Osteoblast (primary cell): ENCODE measurements around the gene TMEM183A. TPM values are rescaled to one million over a fixed set of nuclear protein-coding genes. Genes with fewer than 3 reads are reported as not detected.

Experiments
- DNase-seq: peaks from one replicate; pipeline ENCODE4 v3.0.0; 2011; ENCODE audit warnings: low spot score, mixed read lengths; ENCODE audit not compliant: insufficient read length; ENCODE audit errors: missing footprints
- H2AFZ ChIP-seq: 2 replicates; pipeline ENCODE4 v1.6.0; 2011; ENCODE audit warnings: mild to moderate bottlenecking, low read length
- H3K27ac ChIP-seq: 2 replicates; pipeline ENCODE4 v1.5.1; 2011; ENCODE audit warnings: mild to moderate bottlenecking, low read depth, low read length, moderate library complexity
- H3K27me3 ChIP-seq: 2 replicates; pipeline ENCODE4 v1.6.0; 2012; ENCODE audit warnings: mild to moderate bottlenecking, control low read depth, inconsistent platforms, low read length, moderate library complexity; ENCODE audit not compliant: insufficient read depth
- H3K36me3 ChIP-seq: 2 replicates; pipeline ENCODE4 v1.5.1; 2011; ENCODE audit warnings: mild to moderate bottlenecking, low read length, control low read depth, moderate library complexity; ENCODE audit not compliant: insufficient read depth
- H3K4me1 ChIP-seq: 2 replicates; pipeline ENCODE4 v1.5.1; 2011; ENCODE audit warnings: mild to moderate bottlenecking, low read length, control low read depth, moderate library complexity; ENCODE audit not compliant: insufficient read depth
- H3K4me2 ChIP-seq: 2 replicates; pipeline ENCODE4 v1.6.0; 2011; ENCODE audit warnings: mild to moderate bottlenecking, low read length; ENCODE audit not compliant: insufficient read depth
- H3K4me3 ChIP-seq: fragments of 200-600 bp; sonication (generic); 3 replicates; pipeline ENCODE4 v1.5.1; 2012; ENCODE audit warnings: mild to moderate bottlenecking, low read length, inconsistent platforms; ENCODE audit not compliant: insufficient read depth
- H3K79me2 ChIP-seq: 2 replicates; pipeline ENCODE4 v1.6.0; 2012; ENCODE audit warnings: mild to moderate bottlenecking, low read length, control low read depth, inconsistent platforms; ENCODE audit not compliant: insufficient read depth
- H3K9me3 ChIP-seq: 2 replicates; pipeline ENCODE4 v1.5.1; 2011; ENCODE audit warnings: low read depth, low read length, control low read depth
- H4K20me1 ChIP-seq: 2 replicates; pipeline ENCODE4 v1.6.0; 2012; ENCODE audit warnings: mild to moderate bottlenecking, low read length, control low read depth; ENCODE audit not compliant: insufficient read depth
- total RNA-seq: library from RNA; depleted of rRNA; stranded (reverse); fragments of >200 nt; gene quantifications from 2 replicates; pipeline ENCODE4 v1.2.3, GENCODE V29; 2012
- TF ChIP-seq, protein P1 (sequence below): IDR thresholded peaks from 2 replicates; pipeline ENCODE4 v1.5.1; 2011; ENCODE audit warnings: mild to moderate bottlenecking, low read depth, low read length, moderate library complexity; ENCODE audit errors: extremely low read depth

Gene TMEM183A
- total RNA-seq, 1 donor, result 118 TPM

GRCh38 chr1:203065986-203066385 is 58.8 kb downstream of the TMEM183A start:
- Histone ChIP-seq H3K36me3 (no peaks in the 10 kb centered on the region), H3K27me3 (peaks cover 13% of the 10 kb centered on the region), H3K4me3 (no peak overlapping the region), H3K79me2 (no peaks in the 10 kb centered on the region), H3K4me1 (no peaks in the 10 kb centered on the region), H2AFZ (no peak overlapping the region), H3K4me2 (no peak overlapping the region), H3K9me3 (no peaks in the 10 kb centered on the region), H3K27ac (no peak overlapping the region), H4K20me1 (no peaks in the 10 kb centered on the region)
- no peak for DNase-seq
- TF ChIP-seq, protein P1, sequence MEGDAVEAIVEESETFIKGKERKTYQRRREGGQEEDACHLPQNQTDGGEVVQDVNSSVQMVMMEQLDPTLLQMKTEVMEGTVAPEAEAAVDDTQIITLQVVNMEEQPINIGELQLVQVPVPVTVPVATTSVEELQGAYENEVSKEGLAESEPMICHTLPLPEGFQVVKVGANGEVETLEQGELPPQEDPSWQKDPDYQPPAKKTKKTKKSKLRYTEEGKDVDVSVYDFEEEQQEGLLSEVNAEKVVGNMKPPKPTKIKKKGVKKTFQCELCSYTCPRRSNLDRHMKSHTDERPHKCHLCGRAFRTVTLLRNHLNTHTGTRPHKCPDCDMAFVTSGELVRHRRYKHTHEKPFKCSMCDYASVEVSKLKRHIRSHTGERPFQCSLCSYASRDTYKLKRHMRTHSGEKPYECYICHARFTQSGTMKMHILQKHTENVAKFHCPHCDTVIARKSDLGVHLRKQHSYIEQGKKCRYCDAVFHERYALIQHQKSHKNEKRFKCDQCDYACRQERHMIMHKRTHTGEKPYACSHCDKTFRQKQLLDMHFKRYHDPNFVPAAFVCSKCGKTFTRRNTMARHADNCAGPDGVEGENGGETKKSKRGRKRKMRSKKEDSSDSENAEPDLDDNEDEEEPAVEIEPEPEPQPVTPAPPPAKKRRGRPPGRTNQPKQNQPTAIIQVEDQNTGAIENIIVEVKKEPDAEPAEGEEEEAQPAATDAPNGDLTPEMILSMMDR, result no peak

DNA sequence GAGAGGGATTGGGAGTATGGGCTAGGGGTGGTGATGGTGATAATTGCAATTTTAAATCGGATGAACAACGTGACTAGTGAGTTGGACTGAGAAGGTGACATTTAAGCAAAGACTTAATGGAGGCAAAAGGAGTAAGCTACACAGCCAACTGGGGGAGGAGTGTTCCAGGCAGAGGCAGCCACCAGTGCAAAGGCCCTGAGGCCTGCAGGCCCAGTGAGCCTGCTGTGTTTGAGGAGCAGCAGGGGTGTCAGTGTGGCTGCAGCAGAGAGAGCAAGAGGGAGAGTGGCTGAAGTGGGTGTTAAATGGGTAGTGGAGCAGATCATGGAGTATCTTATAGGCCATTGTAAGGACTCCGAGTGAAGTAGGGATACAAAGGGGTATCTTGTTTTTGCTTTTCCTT is 59.8 kb downstream of the TMEM183A start:
- H3K27ac ChIP-seq, result no peak overlapping the region
- no peak overlapping the region for H3K4me2 ChIP-seq
- H2AFZ ChIP-seq, result no peak overlapping the region
- H3K4me1 ChIP-seq, result no peaks in the 10 kb centered on the region
- no peaks in the 10 kb centered on the region for H3K9me3 ChIP-seq
- peaks cover 13% of the 10 kb centered on the region for H3K27me3 ChIP-seq
- no peak overlapping the region for H3K4me3 ChIP-seq
- DNase-seq, result no peak
- TF ChIP-seq, protein P1, result no peak
- H3K79me2 ChIP-seq, result no peaks in the 10 kb centered on the region
- no peaks in the 10 kb centered on the region for H3K36me3 ChIP-seq
- H4K20me1 ChIP-seq, result no peaks in the 10 kb centered on the region

- no peak overlapping the region for H3K4me2 ChIP-seq
- no peaks in the 10 kb centered on the region for H3K79me2 ChIP-seq
- peak; percentile 85 for DNase-seq
- TF ChIP-seq, protein P1, result no peak
- H3K36me3 ChIP-seq, result no peaks in the 10 kb centered on the region
- peaks cover 8% of the 10 kb centered on the region for H3K27me3 ChIP-seq
- H2AFZ ChIP-seq, result no peak overlapping the region
- no peaks in the 10 kb centered on the region for H3K4me1 ChIP-seq
- no peaks in the 10 kb centered on the region for H3K9me3 ChIP-seq
- no peak overlapping the region for H3K4me3 ChIP-seq
- H4K20me1 ChIP-seq, result no peaks in the 10 kb centered on the region
- no peak overlapping the region for H3K27ac ChIP-seq
These were observed 62.0 kb downstream of the TMEM183A start for GRCh38 chr1:203069030-203069747.

DNA sequence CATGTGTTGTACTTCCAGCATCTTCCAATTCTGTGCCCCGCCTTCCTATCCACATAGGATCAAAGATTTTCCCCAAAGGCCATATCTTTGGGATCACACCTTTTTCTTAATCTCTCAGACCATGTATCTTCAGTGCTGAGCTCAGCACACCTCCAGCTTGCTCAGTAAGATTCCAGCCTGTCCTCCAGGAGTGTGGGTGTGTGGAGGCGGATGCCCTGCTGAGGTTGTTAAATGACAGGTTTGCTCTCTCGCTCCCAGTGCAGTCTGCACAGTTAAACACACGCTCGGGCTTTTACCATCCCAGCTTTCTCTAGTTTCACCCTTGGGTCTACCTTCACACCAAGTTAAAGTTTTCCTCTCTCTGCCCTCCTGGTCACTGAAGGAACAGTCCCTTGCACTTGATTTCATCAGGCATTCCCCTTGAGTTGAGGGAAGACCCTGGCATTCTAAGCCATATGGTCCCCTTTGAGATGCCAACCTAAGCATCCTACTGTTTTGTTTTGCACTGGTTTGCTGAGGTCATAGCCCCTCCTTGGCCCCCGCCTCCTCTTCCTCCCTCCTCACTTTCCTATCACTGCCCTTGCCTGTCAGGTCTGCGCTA is 64.9 kb downstream of the TMEM183A start:
- Histone ChIP-seq H3K4me3 (no peak overlapping the region), H3K27ac (no peak overlapping the region), H3K9me3 (no peaks in the 10 kb centered on the region), H3K36me3 (no peaks in the 10 kb centered on the region), H3K4me2 (no peak overlapping the region), H3K79me2 (no peaks in the 10 kb centered on the region), H3K4me1 (no peaks in the 10 kb centered on the region), H2AFZ (no peak overlapping the region), H4K20me1 (no peaks in the 10 kb centered on the region), H3K27me3 (no peaks in the 10 kb centered on the region)
- TF ChIP-seq, protein P1, result no peak
- peak; percentile 64 for DNase-seq
